Progenitor cell of endocrine pancreas (in vitro differentiated cells): Measurements from ENCODE around the gene CCDC28B. TPM values are rescaled to one million over a fixed set of nuclear protein-coding genes. Genes with fewer than 3 reads are reported as not detected.

Experiments used
- DNase-seq: peaks from one replicate; pipeline ENCODE4 v3.0.0; 2021; ENCODE audit warnings: low spot score; ENCODE audit not compliant: unreplicated experiment
- H3K27ac Mint-ChIP-seq: 2 replicates; pipeline ENCODE4 v1.8.0; 2021; ENCODE audit warnings: mild to moderate bottlenecking, moderate library complexity, mixed read lengths
- H3K27me3 Mint-ChIP-seq: 2 replicates; pipeline ENCODE4 v1.8.0; 2021; ENCODE audit warnings: mixed read lengths
- H3K36me3 Mint-ChIP-seq: 2 replicates; pipeline ENCODE4 v1.8.0; 2022; ENCODE audit warnings: mixed read lengths; ENCODE audit not compliant: insufficient read depth
- H3K4me1 Mint-ChIP-seq: 2 replicates; pipeline ENCODE4 v1.8.0; 2021; ENCODE audit warnings: low read depth, mixed read lengths
- H3K4me3 Mint-ChIP-seq: 2 replicates; pipeline ENCODE4 v1.8.0; 2021; ENCODE audit warnings: low read depth, mild to moderate bottlenecking, moderate library complexity, mixed read lengths
- H3K9me3 Mint-ChIP-seq: 2 replicates; pipeline ENCODE4 v1.8.0; 2021; ENCODE audit warnings: low read depth, mixed read lengths
- CTCF ChIP-seq: fragments of 200-600 bp; sonication (generic); IDR thresholded peaks from one replicate; pipeline ENCODE4 v1.5.0; 2021; ENCODE audit warnings: antibody characterized with exemption, mild to moderate bottlenecking; ENCODE audit not compliant: unreplicated experiment
- total RNA-seq: library from RNA; stranded (reverse); gene quantifications from 2 replicates; pipeline ENCODE4 v1.2.1, GENCODE V29; 2021

The CCDC28B gene
- total RNA-seq, 1 donor from 2014 or later, result 15.5 TPM

GRCh38 chr1:32199043-32199716 lies 1.2 kb upstream of the CCDC28B start:
- peaks cover 12% of the 10 kb centered on the region for H3K4me1 Mint-ChIP-seq
- DNase-seq, result no peak
- no peaks in the 10 kb centered on the region for H3K27me3 Mint-ChIP-seq
- H3K36me3 Mint-ChIP-seq, result peaks cover 5% of the 10 kb centered on the region
- H3K27ac Mint-ChIP-seq, result no peak overlapping the region
- no peak for TF ChIP-seq CTCF
- H3K4me3 Mint-ChIP-seq, result no peak overlapping the region
- H3K9me3 Mint-ChIP-seq, result no peaks in the 10 kb centered on the region

GRCh38 chr1:32199717-32200072 lies 700 bp upstream of the CCDC28B start:
- Mint-ChIP-seq H3K9me3 (no peaks in the 10 kb centered on the region), H3K4me1 (peaks cover 13% of the 10 kb centered on the region), H3K27me3 (no peaks in the 10 kb centered on the region), H3K27ac (peak overlapping the region; percentile 31), H3K36me3 (peaks cover 3% of the 10 kb centered on the region), H3K4me3 (peak overlapping the region; percentile 84)
- DNase-seq, result no peak
- TF ChIP-seq CTCF, result no peak

DNA sequence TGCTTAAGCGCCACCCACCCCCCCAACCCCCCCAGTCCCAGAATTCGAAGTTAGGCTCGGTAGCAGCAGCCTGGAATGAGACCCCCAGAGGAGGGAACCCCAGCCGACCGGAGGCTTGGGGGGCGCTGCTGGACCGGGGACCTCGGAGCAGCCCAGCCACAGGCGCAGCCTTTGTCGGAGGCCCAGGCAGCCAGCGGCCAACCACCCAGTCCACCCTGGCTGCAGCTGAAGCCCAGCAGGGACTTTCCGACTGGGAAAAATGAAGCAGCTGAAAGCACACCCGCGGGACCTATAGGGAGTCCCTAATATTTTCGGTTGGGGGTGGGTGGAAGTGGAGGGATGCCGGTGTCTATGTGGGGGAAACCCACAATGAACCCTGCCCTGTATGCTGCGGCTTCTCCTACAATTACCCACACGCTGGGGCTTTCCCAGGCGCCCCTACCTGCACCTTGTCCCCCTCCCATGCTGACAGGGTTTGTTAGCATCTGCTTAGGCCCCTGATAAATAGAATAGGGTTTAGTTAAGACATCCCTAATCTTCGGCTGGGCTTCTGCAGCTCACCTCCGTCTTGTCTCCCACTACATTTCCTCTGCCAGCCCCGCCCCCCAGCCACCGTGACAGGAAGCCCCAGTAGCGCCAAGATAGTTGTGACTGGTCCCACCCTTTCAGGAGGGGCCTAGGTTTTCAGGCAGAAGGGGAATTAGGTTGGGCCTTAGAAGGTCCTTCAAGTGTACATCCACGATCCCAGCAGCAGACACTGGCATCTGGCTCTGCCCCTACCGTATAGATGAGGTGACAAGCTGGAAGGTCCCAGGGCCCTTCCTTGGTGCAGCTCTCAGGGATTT lies 838 bp downstream of the CCDC28B start:
- DNase-seq, result peak; percentile 38
- TF ChIP-seq CTCF, result peak; percentile 15
- H3K27ac Mint-ChIP-seq, result peak overlapping the region; percentile 71

DNA sequence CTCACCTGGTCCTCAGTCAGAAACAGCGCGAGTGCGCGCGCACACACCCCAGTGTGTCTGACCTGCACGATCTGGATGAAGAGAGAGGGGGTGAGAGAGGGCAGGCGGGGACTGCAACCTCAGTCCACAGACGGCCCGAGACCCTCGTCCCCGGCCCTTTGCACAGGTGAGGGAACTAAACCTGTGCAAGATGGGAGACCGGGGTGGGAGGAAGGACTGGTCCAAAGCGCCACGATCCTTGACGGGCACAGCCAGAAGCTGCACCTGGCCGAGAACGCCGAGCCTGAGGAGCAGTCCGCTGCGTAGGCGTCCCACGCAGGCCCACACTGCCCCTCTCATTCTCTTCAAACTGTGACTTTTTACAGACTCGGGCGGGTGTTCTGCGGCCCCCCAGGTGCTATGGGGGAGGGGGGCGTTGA lies 4.6 kb downstream of the CCDC28B start:
- peak overlapping the region; percentile 94 for H3K27ac Mint-ChIP-seq

More for the DNA sequence above, 838 bp downstream of the CCDC28B start:
- Mint-ChIP-seq H3K9me3 (no peaks in the 10 kb centered on the region), H3K27me3 (no peaks in the 10 kb centered on the region), H3K4me1 (peaks cover 18% of the 10 kb centered on the region), H3K36me3 (peaks cover 3% of the 10 kb centered on the region), H3K4me3 (peak overlapping the region; percentile 84)

More for the DNA sequence above, 4.6 kb downstream of the CCDC28B start:
- no peaks in the 10 kb centered on the region for H3K9me3 Mint-ChIP-seq
- H3K27me3 Mint-ChIP-seq, result no peaks in the 10 kb centered on the region
- peaks cover 19% of the 10 kb centered on the region for H3K4me1 Mint-ChIP-seq
- TF ChIP-seq CTCF, result no peak
- H3K4me3 Mint-ChIP-seq, result peak overlapping the region; percentile 88
- DNase-seq, result no peak
- peaks cover 1% of the 10 kb centered on the region for H3K36me3 Mint-ChIP-seq
